GM23248 (cell line): ENCODE data around the gene PREX1. TPM values are rescaled to one million over a fixed set of nuclear protein-coding genes. Genes with fewer than 3 reads are reported as not detected.

Source experiments
- DNase-seq: peaks from one replicate; pipeline ENCODE4 v3.0.0-alpha.2; 2015
- H2AFZ ChIP-seq: fragments of 200-600 bp; sonication (generic); 2 replicates; pipeline ENCODE4 v1.6.1; 2016; ENCODE audit warnings: antibody characterized with exemption
- H3F3A ChIP-seq: fragments of 200-600 bp; sonication (generic); 2 replicates; pipeline ENCODE4 v1.6.1; 2016; ENCODE audit warnings: mild to moderate bottlenecking, antibody characterized with exemption, mixed run types; ENCODE audit not compliant: insufficient read depth
- H3K27ac ChIP-seq: fragments of 200-600 bp; sonication (generic); 2 replicates; pipeline ENCODE4 v1.5.1; 2016; ENCODE audit warnings: mild to moderate bottlenecking
- H3K27me3 ChIP-seq: fragments of 200-600 bp; sonication (generic); replicated peaks from 2 replicates; pipeline ENCODE4 v1.6.1; 2016; ENCODE audit warnings: mild to moderate bottlenecking; ENCODE audit not compliant: insufficient read depth
- H3K36me3 ChIP-seq: fragments of 200-600 bp; sonication (generic); 2 replicates; pipeline ENCODE4 v1.6.1; 2016; ENCODE audit warnings: low read depth, mild to moderate bottlenecking
- H3K4me1 ChIP-seq: fragments of 200-600 bp; sonication (generic); 2 replicates; pipeline ENCODE4 v1.6.1; 2016; ENCODE audit warnings: mild to moderate bottlenecking; ENCODE audit not compliant: insufficient read depth
- H3K4me2 ChIP-seq: fragments of 200-600 bp; sonication (generic); one replicate; pipeline ENCODE4 v1.6.1; 2016; ENCODE audit warnings: mild to moderate bottlenecking; ENCODE audit not compliant: unreplicated experiment
- H3K4me3 ChIP-seq: fragments of 200-600 bp; sonication (generic); 2 replicates; pipeline ENCODE4 v1.5.1; 2016; ENCODE audit warnings: mild to moderate bottlenecking
- H3K79me2 ChIP-seq: fragments of 200-600 bp; sonication (generic); 2 replicates; pipeline ENCODE4 v1.6.1; 2016; ENCODE audit warnings: mild to moderate bottlenecking; ENCODE audit not compliant: insufficient read depth
- H3K9ac ChIP-seq: fragments of 200-600 bp; sonication (generic); 2 replicates; pipeline ENCODE4 v1.6.1; 2016; ENCODE audit warnings: mild to moderate bottlenecking
- H3K9me2 ChIP-seq: fragments of 200-600 bp; sonication (generic); 2 replicates; pipeline ENCODE4 v1.6.1; 2016; ENCODE audit warnings: mixed run types, mild to moderate bottlenecking, moderate library complexity; ENCODE audit not compliant: insufficient read depth
- H3K9me3 ChIP-seq: fragments of 200-600 bp; sonication (generic); one replicate; pipeline ENCODE4 v1.6.1; 2017; ENCODE audit warnings: low read depth
- H4K20me1 ChIP-seq: fragments of 200-600 bp; sonication (generic); 2 replicates; pipeline ENCODE4 v1.6.0; 2016; ENCODE audit not compliant: insufficient read depth
- EZH2 ChIP-seq: fragments of 200-600 bp; sonication (generic); IDR thresholded peaks from 2 replicates; pipeline ENCODE4 v1.6.1; 2018; ENCODE audit warnings: antibody characterized with exemption, mild to moderate bottlenecking; ENCODE audit not compliant: insufficient read depth, poor library complexity, severe bottlenecking
- EZH2phosphoT487 ChIP-seq: fragments of 200-600 bp; sonication (generic); IDR thresholded peaks from 2 replicates; pipeline ENCODE4 v1.6.1; 2018; ENCODE audit warnings: antibody characterized with exemption, moderate library complexity, mild to moderate bottlenecking, low read depth; ENCODE audit not compliant: insufficient read depth
- WGBS, 2 experiments: methylation state at CpG; one replicate each; pipeline ENCODE4 v1.1.6; 2015 to 2017; ENCODE audit warnings: low lambda C conversion rate in 2 of 2, low coverage in 1 of 2; ENCODE audit errors: missing lambda C conversion rate in 2 of 2; 5-methylcytosine and 5-hydroxymethylcytosine counted together
- in situ Hi-C: fragments of 300-500 bp; cut with MboI; formaldehyde crosslinking; loops from 2 replicates; pipeline ENCODE4 v1.15.0; 2020
- polyA plus RNA-seq: library from polyadenylated mRNA; unstranded; fragments of >200 nt; fragmentation: Nextera tagmentation; extraction: Ambion mirVana; gene quantifications from 2 replicates; pipeline ENCODE4 v1.2.1, GENCODE V29; 2016
- total RNA-seq: library from RNA; depleted of rRNA; stranded (reverse); fragments of >200 nt; shearing (Covaris generic); gene quantifications from 2 replicates; pipeline ENCODE4 v1.2.3, GENCODE V29; 2014

PREX1 gene
- total and polyA plus RNA-seq, 2 experiments from 2014 or later, result 0.13 to 0.65 TPM

GRCh38 chr20:48754292-48754691, 73.5 kb downstream of the PREX1 start:
- H3K79me2 ChIP-seq, result no peaks in the 10 kb centered on the region
- no peak overlapping the region for H3K4me2 ChIP-seq
- H3K9ac ChIP-seq, result no peak overlapping the region
- H3K36me3 ChIP-seq, result no peaks in the 10 kb centered on the region
- in situ Hi-C loops, result no loop called here
- no peaks in the 10 kb centered on the region for H3K27me3 ChIP-seq
- 75 to 93% methylated on average over 6 to 8 of the region's 8 CpGs for WGBS, 2 experiments
- DNase-seq, result no peak
- no peak for TF ChIP-seq EZH2phosphoT487
- TF ChIP-seq EZH2, result no peak
- H4K20me1 ChIP-seq, result no peaks in the 10 kb centered on the region
- H3K9me3 ChIP-seq, result no peaks in the 10 kb centered on the region
- no peak overlapping the region for H2AFZ ChIP-seq
- no peak overlapping the region for H3K27ac ChIP-seq
- no peaks in the 10 kb centered on the region for H3K9me2 ChIP-seq
- no peaks in the 10 kb centered on the region for H3F3A ChIP-seq
- no peaks in the 10 kb centered on the region for H3K4me1 ChIP-seq
- no peak overlapping the region for H3K4me3 ChIP-seq

GRCh38 chr20:48752963-48753362, 74.8 kb downstream of the PREX1 start:
- Histone ChIP-seq H3K9me3 (no peaks in the 10 kb centered on the region), H3K4me3 (no peak overlapping the region), H3K4me1 (no peaks in the 10 kb centered on the region), H3F3A (no peaks in the 10 kb centered on the region), H4K20me1 (no peaks in the 10 kb centered on the region), H3K9me2 (no peaks in the 10 kb centered on the region), H3K27ac (no peak overlapping the region), H3K4me2 (no peak overlapping the region), H3K9ac (no peak overlapping the region), H3K27me3 (no peaks in the 10 kb centered on the region), H2AFZ (no peak overlapping the region), H3K79me2 (no peaks in the 10 kb centered on the region), H3K36me3 (no peaks in the 10 kb centered on the region)
- TF ChIP-seq EZH2phosphoT487 (no peak), EZH2 (no peak)
- in situ Hi-C loops, result no loop called here
- no peak for DNase-seq
- WGBS, 2 experiments, result 91 to 95% methylated on average over 6 of the region's 6 CpGs

- no peaks in the 10 kb centered on the region for H3K9me3 ChIP-seq
- H3K27me3 ChIP-seq, result no peaks in the 10 kb centered on the region
- H3K4me1 ChIP-seq, result no peaks in the 10 kb centered on the region
- H2AFZ ChIP-seq, result no peak overlapping the region
- no peaks in the 10 kb centered on the region for H3F3A ChIP-seq
- no peak overlapping the region for H3K27ac ChIP-seq
- WGBS, 2 experiments, result 49 to 52% methylated on average over 4 of the region's 4 CpGs
- in situ Hi-C loops, result no loop called here
- H3K9me2 ChIP-seq, result no peaks in the 10 kb centered on the region
- H3K36me3 ChIP-seq, result no peaks in the 10 kb centered on the region
- no peak for TF ChIP-seq EZH2
- TF ChIP-seq EZH2phosphoT487, result no peak
- no peak overlapping the region for H3K9ac ChIP-seq
- DNase-seq, result no peak
- no peaks in the 10 kb centered on the region for H3K79me2 ChIP-seq
- H4K20me1 ChIP-seq, result no peaks in the 10 kb centered on the region
- no peak overlapping the region for H3K4me2 ChIP-seq
- no peak overlapping the region for H3K4me3 ChIP-seq
Measured at GRCh38 chr20:48751871-48752270, 75.9 kb downstream of the PREX1 start.

DNA sequence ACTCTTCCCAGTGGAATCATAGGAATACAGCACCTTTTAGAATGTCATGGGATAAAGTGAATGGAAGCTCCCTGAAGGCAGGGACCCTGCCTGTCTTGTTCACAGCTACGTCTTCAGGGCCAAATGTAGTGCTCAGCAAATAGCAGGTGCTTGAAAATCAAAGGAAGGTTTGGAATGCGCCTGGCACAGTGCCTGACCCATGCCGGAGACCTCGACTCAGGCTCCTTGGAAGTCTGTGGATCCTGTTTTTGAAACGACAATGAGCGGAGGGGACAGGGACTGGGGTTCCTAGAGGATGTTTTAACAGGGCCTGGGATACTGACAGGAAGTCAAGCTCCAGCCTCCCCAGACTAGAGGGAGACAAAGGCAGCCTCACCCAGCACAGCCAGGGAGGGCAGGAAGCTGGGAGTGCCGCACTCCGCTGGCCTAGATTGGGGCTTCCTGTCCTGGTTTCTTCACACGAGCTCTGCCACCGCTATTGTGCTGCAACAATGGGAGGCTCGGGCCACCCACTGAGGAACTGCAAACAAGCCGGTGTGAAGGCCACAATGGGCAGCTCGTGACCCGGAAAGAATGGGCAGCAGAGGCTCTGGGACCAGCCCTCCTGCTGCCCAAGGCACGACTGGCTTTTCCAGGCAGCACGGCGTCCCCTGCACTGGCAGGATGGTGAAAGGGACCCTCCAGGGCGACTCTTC, 76.7 kb downstream of the PREX1 start:
- Histone ChIP-seq H3K9ac (no peak overlapping the region), H3K79me2 (no peaks in the 10 kb centered on the region), H3K9me3 (no peaks in the 10 kb centered on the region), H3K27ac (no peak overlapping the region), H4K20me1 (no peaks in the 10 kb centered on the region), H3K27me3 (no peaks in the 10 kb centered on the region), H2AFZ (no peak overlapping the region), H3K4me2 (no peak overlapping the region), H3F3A (no peaks in the 10 kb centered on the region), H3K36me3 (no peaks in the 10 kb centered on the region), H3K9me2 (no peaks in the 10 kb centered on the region), H3K4me3 (no peak overlapping the region), H3K4me1 (no peaks in the 10 kb centered on the region)
- no peak for DNase-seq
- no peak for TF ChIP-seq EZH2
- TF ChIP-seq EZH2phosphoT487, result no peak
- in situ Hi-C loops, result no loop called here
- 86 to 87% methylated on average over 15 to 18 of the region's 18 CpGs for WGBS, 2 experiments
